ENCODE data around the gene ZNF654. TPM values are rescaled to one million over a fixed set of nuclear protein-coding genes. Genes with fewer than 3 reads are reported as not detected.

The ZNF654 gene
- polyA plus RNA-seq, 1 of the 3 experiments (the other 2 are of a cell fraction): 1.6 TPM

GRCh38 chr3:88084097-88084501 is 25.0 kb downstream of the ZNF654 start:
- peaks cover 8 to 18% of the 10 kb centered on the region in 2 experiments for H3K36me3 ChIP-seq (replicated peaks in 1 of 2; ENCODE audit: control insufficient read depth in 1 of 2, insufficient read depth in 2 of 2, low read length in 1 of 2)
- H2AFZ ChIP-seq (ENCODE audit: low read depth): no peak overlapping the region
- H3K4me2 ChIP-seq: no peak overlapping the region
- peaks cover 79% of the 10 kb centered on the region for H3K79me2 ChIP-seq (ENCODE audit: insufficient read depth)
- H3K9me2 ChIP-seq: no peaks in the 10 kb centered on the region; the same call in 1 of the 2 replicates
- H3K4me3 ChIP-seq (ENCODE audit: low read depth in 2 of 2, low read length in 1 of 2): no peak overlapping the region
- no peaks in the 10 kb centered on the region for H3K9me3 ChIP-seq
- WGBS (ENCODE audit: low lambda C conversion rate): 92% methylated on average over 2 of the region's 2 CpGs
- no peaks in the 10 kb centered on the region for H3K27me3 ChIP-seq (ENCODE audit: insufficient read depth)
- TF ChIP-seq IRF3 (IDR thresholded peaks at IDR 0.05; ENCODE audit: low read depth, low read length) (no peak), EZH2phosphoT487 (IDR thresholded peaks at IDR 0.05; ENCODE audit: borderline replicate concordance, low read depth) (no peak), MEF2A (IDR thresholded peaks at IDR 0.05; ENCODE audit: borderline replicate concordance, low read depth) (no peak), FOXM1 (IDR thresholded peaks at IDR 0.05; ENCODE audit: low read depth) (no peak), PBX3 (IDR thresholded peaks at IDR 0.05) (no peak), GATA2 (CRISPR knock-in tag; IDR thresholded peaks at IDR 0.05) (no peak), TEAD4 (IDR thresholded peaks at IDR 0.05; ENCODE audit: borderline replicate concordance, insufficient read depth) (no peak), FOXJ3 (CRISPR knock-in tag; IDR thresholded peaks at IDR 0.05) (no peak), POLR2AphosphoS5 (IDR thresholded peaks at IDR 0.05; ENCODE audit: low read depth, low read length) (no peak), CHD2 (IDR thresholded peaks at IDR 0.05; ENCODE audit: low read length, partially characterized antibody) (no peak), GABPA (IDR thresholded peaks at IDR 0.05; ENCODE audit: low read depth) (no peak), JUND (IDR thresholded peaks at IDR 0.05) (no peak), ELF1 (IDR thresholded peaks at IDR 0.05) (no peak), ZBTB33 (IDR thresholded peaks at IDR 0.05; ENCODE audit: borderline replicate concordance, low read depth) (no peak), MXI1 (IDR thresholded peaks at IDR 0.05; ENCODE audit: low read depth, low read length) (no peak), TAF1 (IDR thresholded peaks at IDR 0.05; ENCODE audit: borderline replicate concordance, low read depth, low read length) (no peak)
- CTCF ChIA-PET: interaction anchor here (1.1 to 2.4 kb wide), 3 partner anchors 10 to 30 kb away, joined by 3 to 10 read pairs (median 3); no protein-coding TSS in a partner anchor
- H3K9ac ChIP-seq: no peak overlapping the region
- peaks cover 14% of the 10 kb centered on the region; the same call in 1 of the 2 replicates for H4K20me1 ChIP-seq (ENCODE audit: insufficient read depth)
- POLR2A ChIA-PET: no interaction called here
- no peak overlapping the region for H3K27ac ChIP-seq (ENCODE audit: low read depth in 2 of 2, low read length in 1 of 2)
- no peak for DNase-seq
- H3K4me1 ChIP-seq (ENCODE audit: control insufficient read depth in 1 of 2, insufficient read depth in 2 of 2, low read depth in 1 of 2, low read length in 1 of 2): no peaks in the 10 kb centered on the region
- no peaks in the 10 kb centered on the region for H3F3A ChIP-seq (replicated peaks; ENCODE audit: insufficient read depth)

All from SK-N-SH (cell line).